Neural crest cell (in vitro differentiated cells): ENCODE measurements around the gene UBR4. TPM values are rescaled to one million over a fixed set of nuclear protein-coding genes. Genes with fewer than 3 reads are reported as not detected.
A peak's percentile ranks its signal among the peaks of the same experiment; 100 is the strongest.

Source experiments
- DNase-seq: peaks from one replicate; pipeline ENCODE4 v3.0.0; 2021; ENCODE audit warnings: low read depth, mixed read lengths, low spot score
- H3K27ac Mint-ChIP-seq: one replicate; pipeline ENCODE4 v1.8.0; 2021; ENCODE audit warnings: mild to moderate bottlenecking, mixed read lengths; ENCODE audit not compliant: unreplicated experiment
- H3K27me3 Mint-ChIP-seq: 2 replicates; pipeline ENCODE4 v1.8.0; 2021; ENCODE audit warnings: low read depth, mild to moderate bottlenecking, mixed read lengths
- H3K36me3 Mint-ChIP-seq: 2 replicates; pipeline ENCODE4 v1.8.0; 2021; ENCODE audit warnings: low read depth, mild to moderate bottlenecking, mixed read lengths
- H3K4me1 Mint-ChIP-seq: 2 replicates; pipeline ENCODE4 v1.8.0; 2021; ENCODE audit warnings: mixed read lengths
- H3K4me3 Mint-ChIP-seq: one replicate; pipeline ENCODE4 v1.8.0; 2021; ENCODE audit warnings: mild to moderate bottlenecking, mixed read lengths
- H3K9me3 Mint-ChIP-seq: 2 replicates; pipeline ENCODE4 v1.8.0; 2021; ENCODE audit warnings: mixed read lengths
- CTCF ChIP-seq: fragments of 200-600 bp; sonication (generic); conservative IDR thresholded peaks from 2 replicates; pipeline ENCODE4 v1.5.0; 2021; ENCODE audit warnings: antibody characterized with exemption, mild to moderate bottlenecking
- total RNA-seq: library from RNA; stranded (reverse); gene quantifications from 2 replicates; pipeline ENCODE4 v1.2.1, GENCODE V29; 2021

UBR4 gene
- total RNA-seq, 1 donor from 2014 or later: 114 TPM

- Mint-ChIP-seq H3K27me3 (no peaks in the 10 kb centered on the region), H3K4me1 (peaks cover 28% of the 10 kb centered on the region), H3K36me3 (peaks cover 7% of the 10 kb centered on the region), H3K4me3 (no peak overlapping the region), H3K27ac (no peak overlapping the region), H3K9me3 (no peaks in the 10 kb centered on the region)
- no peak for DNase-seq
- TF ChIP-seq CTCF: no peak
These were observed 137.6 kb downstream of the UBR4 start for GRCh38 chr1:19072285-19072981.

- TF ChIP-seq CTCF: no peak
- H3K27me3 Mint-ChIP-seq: no peaks in the 10 kb centered on the region
- no peak for DNase-seq
- peaks cover 4% of the 10 kb centered on the region for H3K36me3 Mint-ChIP-seq
- peak overlapping the region; percentile 35 for H3K27ac Mint-ChIP-seq
- no peaks in the 10 kb centered on the region for H3K9me3 Mint-ChIP-seq
- H3K4me3 Mint-ChIP-seq: peak overlapping the region; percentile 22
- peaks cover 34% of the 10 kb centered on the region for H3K4me1 Mint-ChIP-seq
These were observed 138.3 kb downstream of the UBR4 start for GRCh38 chr1:19071674-19072281.

GRCh38 chr1:19070891-19071621 lies 139.0 kb downstream of the UBR4 start:
- peaks cover 4% of the 10 kb centered on the region for H3K36me3 Mint-ChIP-seq
- peaks cover 41% of the 10 kb centered on the region for H3K4me1 Mint-ChIP-seq
- H3K9me3 Mint-ChIP-seq: no peaks in the 10 kb centered on the region
- no peak for TF ChIP-seq CTCF
- peak overlapping the region; percentile 35 for H3K27ac Mint-ChIP-seq
- DNase-seq: no peak
- no peak overlapping the region for H3K4me3 Mint-ChIP-seq
- no peaks in the 10 kb centered on the region for H3K27me3 Mint-ChIP-seq

- Mint-ChIP-seq H3K4me1 (peaks cover 41% of the 10 kb centered on the region), H3K27ac (peak overlapping the region; percentile 67), H3K27me3 (no peaks in the 10 kb centered on the region), H3K36me3 (peaks cover 4% of the 10 kb centered on the region), H3K4me3 (peak overlapping the region; percentile 49), H3K9me3 (no peaks in the 10 kb centered on the region)
- DNase-seq: no peak
- TF ChIP-seq CTCF: no peak
These were observed 139.8 kb downstream of the UBR4 start for GRCh38 chr1:19070197-19070651.

GRCh38 chr1:19068639-19069276 lies 141.3 kb downstream of the UBR4 start:
- Mint-ChIP-seq H3K4me1 (peaks cover 41% of the 10 kb centered on the region), H3K36me3 (peaks cover 2% of the 10 kb centered on the region), H3K27me3 (no peaks in the 10 kb centered on the region), H3K27ac (no peak overlapping the region), H3K4me3 (peak overlapping the region; percentile 34), H3K9me3 (no peaks in the 10 kb centered on the region)
- DNase-seq: no peak
- TF ChIP-seq CTCF: no peak
